ENCODE results near the gene TMEM256. TPM values are rescaled to one million over a fixed set of nuclear protein-coding genes. Genes with fewer than 3 reads are reported as not detected.

TMEM256 gene
- total RNA-seq, 4 donors from 2014 or later, result 31.1 to 66.6 (median 57.8) TPM

- WGBS, 2 donors (ENCODE audit: low coverage in 1 of 2), result 71 to 90% methylated on average over 5 to 7 of the region's 7 CpGs
- TF ChIP-seq POLR2A (IDR thresholded peaks at IDR 0.05) (no peak), EP300 (IDR thresholded peaks at IDR 0.05) (no peak)
- no peak overlapping the region for H3K4me3 ChIP-seq
- H3K4me1 ChIP-seq, result peaks cover 3 to 49% (median 22%) of the 10 kb centered on the region in 3 donors
- no peak for ATAC-seq
- H3K27ac ChIP-seq, result no peak overlapping the region
- H3K36me3 ChIP-seq, result no peaks in the 10 kb centered on the region
- H3K9me3 ChIP-seq, result no peaks in the 10 kb centered on the region
- H3K27me3 ChIP-seq, result peaks cover 97% of the 10 kb centered on the region
These were observed 39.9 kb upstream of the TMEM256 start for GRCh38 chr17:7443499-7444485.

- H3K36me3 ChIP-seq, result no peaks in the 10 kb centered on the region
- peaks cover 97% of the 10 kb centered on the region for H3K27me3 ChIP-seq
- peaks cover 5 to 65% (median 26%) of the 10 kb centered on the region in 3 donors for H3K4me1 ChIP-seq
- WGBS, 2 donors (ENCODE audit: low coverage in 1 of 2), result 74% methylated on average over 2 of the region's 2 CpGs; no CpG with 5 or more reads in 1 of the 2 donors
- H3K9me3 ChIP-seq, result no peaks in the 10 kb centered on the region
- no peak overlapping the region for H3K27ac ChIP-seq
- ATAC-seq, result no peak
- no peak for TF ChIP-seq POLR2AphosphoS5 (IDR thresholded peaks at IDR 0.05)
- no peak for TF ChIP-seq EP300 (IDR thresholded peaks at IDR 0.05)
- TF ChIP-seq POLR2A (IDR thresholded peaks at IDR 0.05), result no peak
- no peak for TF ChIP-seq CTCF (IDR thresholded peaks at IDR 0.05)
- H3K4me3 ChIP-seq, result no peak overlapping the region
These were observed 38.2 kb upstream of the TMEM256 start for GRCh38 chr17:7442142-7442541.

GRCh38 chr17:7441266-7441665 is 37.4 kb upstream of the TMEM256 start:
- no peak overlapping the region for H3K27ac ChIP-seq
- H3K9me3 ChIP-seq, result no peaks in the 10 kb centered on the region
- TF ChIP-seq CTCF (IDR thresholded peaks at IDR 0.05), result no peak
- no peak for TF ChIP-seq POLR2A (IDR thresholded peaks at IDR 0.05)
- no peak for TF ChIP-seq EP300 (IDR thresholded peaks at IDR 0.05)
- no peak for TF ChIP-seq POLR2AphosphoS5 (IDR thresholded peaks at IDR 0.05)
- no peak for ATAC-seq
- peaks cover 5 to 66% (median 35%) of the 10 kb centered on the region in 3 donors for H3K4me1 ChIP-seq
- H3K36me3 ChIP-seq, result no peaks in the 10 kb centered on the region
- H3K4me3 ChIP-seq, result no peak overlapping the region
- peaks cover 95% of the 10 kb centered on the region for H3K27me3 ChIP-seq
- WGBS, 2 donors (ENCODE audit: low coverage in 1 of 2), result 0 to 25% methylated on average over 1 of the region's 7 CpGs

- no peak for TF ChIP-seq POLR2A (IDR thresholded peaks at IDR 0.05)
- no peak for TF ChIP-seq POLR2AphosphoS5 (IDR thresholded peaks at IDR 0.05)
- TF ChIP-seq EP300 (IDR thresholded peaks at IDR 0.05), result no peak
- no peak for TF ChIP-seq CTCF (IDR thresholded peaks at IDR 0.05)
- Histone ChIP-seq H3K27me3 (peaks cover 95% of the 10 kb centered on the region), H3K27ac (no peak overlapping the region), H3K4me1 (peaks cover 5 to 68% (median 39%) of the 10 kb centered on the region in 3 donors), H3K9me3 (no peaks in the 10 kb centered on the region), H3K36me3 (no peaks in the 10 kb centered on the region), H3K4me3 (peak overlapping the region in 1 of 2 donors; percentile 47)
- ATAC-seq, result no peak
- WGBS, 2 donors (ENCODE audit: low coverage in 1 of 2), result 20% methylated on average over 4 of the region's 12 CpGs; no CpG with 5 or more reads in 1 of the 2 donors
These were observed 36.9 kb upstream of the TMEM256 start for GRCh38 chr17:7440834-7441195.

GRCh38 chr17:7440113-7440833 is 36.4 kb upstream of the TMEM256 start:
- Histone ChIP-seq H3K36me3 (no peaks in the 10 kb centered on the region), H3K27ac (no peak overlapping the region), H3K27me3 (peaks cover 95% of the 10 kb centered on the region), H3K4me3 (peak overlapping the region in 1 of 2 donors; percentile 47), H3K4me1 (peaks cover 5 to 68% (median 41%) of the 10 kb centered on the region in 3 donors), H3K9me3 (no peaks in the 10 kb centered on the region)
- WGBS, 2 donors (ENCODE audit: low coverage in 1 of 2), result 0% methylated on average over 8 to 9 of the region's 46 CpGs
- ATAC-seq, result no peak
- TF ChIP-seq POLR2AphosphoS5 (IDR thresholded peaks at IDR 0.05) (no peak), POLR2A (IDR thresholded peaks at IDR 0.05) (no peak), CTCF (IDR thresholded peaks at IDR 0.05) (no peak), EP300 (IDR thresholded peaks at IDR 0.05) (no peak)
